Renal cortical epithelial cell (primary cell): Measurements from ENCODE around the gene HAUS7. TPM values are rescaled to one million over a fixed set of nuclear protein-coding genes. Genes with fewer than 3 reads are reported as not detected.
A peak's percentile ranks its signal among the peaks of the same experiment; 100 is the strongest.

Experiments used
- DNase-seq: peaks from one replicate; pipeline ENCODE4 v3.0.0-alpha.2; 2011; ENCODE audit warnings: low read depth
- total RNA-seq: library from RNA; depleted of rRNA; stranded (reverse); fragments of >200 nt; gene quantifications from 2 replicates; pipeline ENCODE4 v1.2.3, GENCODE V29; 2014

The HAUS7 gene
- total RNA-seq, 1 donor from 2014 or later, result 6.5 TPM

DNA sequence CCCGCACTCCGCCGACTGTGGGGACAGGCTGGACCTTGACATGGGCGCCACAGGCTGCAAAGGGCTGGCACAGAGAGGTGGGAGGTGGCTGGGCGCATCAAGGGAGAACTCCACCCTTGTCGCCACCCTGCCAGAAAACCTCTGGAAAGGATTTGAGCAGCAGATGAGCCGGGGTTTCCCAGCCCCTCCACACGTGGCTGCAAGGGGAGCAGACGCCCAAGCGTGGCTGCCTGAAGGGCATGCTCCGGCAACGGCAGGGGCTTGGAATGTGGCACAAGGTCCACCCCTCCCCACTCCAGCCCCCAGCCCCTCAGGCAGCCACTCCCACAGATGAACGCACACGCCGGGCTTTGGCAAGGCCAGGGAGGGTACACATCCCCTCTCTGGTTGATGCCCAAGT is 29.0 kb upstream of the HAUS7 start:
- DNase-seq, result no peak

DNA sequence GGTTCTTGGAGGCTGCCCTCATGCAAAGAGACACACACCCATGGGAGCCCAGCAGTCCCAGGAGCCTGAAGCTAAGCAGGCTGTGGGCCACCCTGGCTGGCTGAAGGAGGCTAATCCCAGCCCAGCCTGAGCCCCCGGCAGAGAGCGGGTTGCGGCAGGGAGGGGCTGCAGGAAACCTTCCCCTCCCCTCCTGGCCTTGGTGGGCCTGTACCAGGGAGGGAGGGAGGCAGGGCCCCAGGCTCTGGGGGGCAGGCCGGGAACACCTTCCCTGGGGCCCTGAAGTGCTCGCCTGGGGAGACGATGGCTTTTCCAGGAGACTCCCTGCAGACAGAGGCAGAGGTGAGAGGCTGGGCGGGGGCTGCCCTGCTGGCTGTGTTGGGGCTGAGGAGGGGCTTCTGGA is 28.1 kb upstream of the HAUS7 start:
- DNase-seq, result no peak

DNA sequence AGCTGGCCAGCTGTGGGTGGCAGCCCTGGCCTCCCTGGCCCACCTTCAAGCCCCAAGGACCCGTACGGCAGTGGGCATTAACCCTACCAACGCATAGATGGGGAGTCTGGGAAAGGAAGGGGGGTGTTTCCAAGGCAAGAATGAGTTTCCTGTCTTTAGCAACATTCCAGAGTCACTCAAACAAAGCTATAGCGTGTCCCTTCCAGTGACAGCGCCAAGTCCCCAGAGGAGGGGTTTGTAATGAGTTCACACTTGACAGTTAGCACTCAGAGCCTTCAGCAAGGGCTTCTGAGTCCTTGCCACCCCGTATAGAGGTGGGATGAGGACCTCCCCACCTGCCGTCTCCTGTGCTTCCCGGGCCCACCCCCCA is 26.2 kb upstream of the HAUS7 start:
- DNase-seq, result no peak

DNA sequence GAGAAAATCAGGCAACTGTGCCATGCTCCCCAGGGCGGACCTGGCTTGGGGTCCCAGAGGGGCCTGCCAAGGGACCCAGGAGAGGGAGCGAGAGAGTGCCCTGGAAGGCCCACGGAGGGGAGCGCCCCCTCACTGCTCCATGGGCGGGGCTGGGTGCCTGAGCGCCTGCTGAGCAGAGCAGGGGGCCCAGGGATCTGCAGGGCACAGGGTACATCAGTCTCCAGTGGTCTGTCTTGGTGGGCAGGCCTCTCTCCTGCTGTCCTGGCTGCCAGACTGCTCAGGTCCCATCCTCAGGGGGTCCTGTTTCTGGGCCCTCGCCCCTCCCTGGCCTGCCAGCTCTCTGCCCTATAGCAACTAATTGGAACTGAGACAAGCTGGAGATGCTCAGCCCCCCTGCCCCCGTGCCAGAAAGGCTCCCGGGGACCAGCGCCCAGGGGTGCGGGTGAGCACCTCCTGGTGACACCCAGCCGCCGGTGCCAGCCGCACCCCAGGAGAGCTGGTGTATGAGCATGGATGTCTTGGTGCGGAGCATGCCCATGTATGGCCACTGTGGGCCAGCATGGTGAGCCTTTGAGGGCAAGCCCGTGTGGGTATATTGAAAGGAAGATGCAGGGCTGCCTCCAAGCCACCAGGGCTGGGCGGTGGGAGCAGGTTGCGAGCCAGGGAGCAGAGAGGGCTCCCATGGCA is 25.7 kb upstream of the HAUS7 start:
- no peak for DNase-seq

DNA sequence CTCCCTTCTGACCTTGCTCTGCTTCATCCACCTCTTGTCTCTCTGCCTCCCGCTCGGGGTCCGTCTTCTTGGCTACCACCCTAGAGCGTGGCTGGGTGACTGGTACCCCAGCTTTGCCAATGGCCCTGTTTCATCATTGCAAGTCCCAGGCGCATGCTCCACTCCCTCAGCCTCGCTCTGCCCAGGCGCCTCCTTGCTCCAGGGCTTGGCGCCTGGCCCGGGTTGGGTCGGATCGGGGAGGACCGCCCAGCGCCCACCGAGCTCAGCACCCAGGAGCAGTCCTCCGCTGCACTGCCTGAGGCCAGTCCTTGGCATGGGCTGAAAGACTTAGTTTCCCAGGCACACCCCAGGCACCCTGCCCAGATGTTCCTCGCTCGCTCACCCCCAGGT is 25.0 kb upstream of the HAUS7 start:
- DNase-seq, result no peak

DNA sequence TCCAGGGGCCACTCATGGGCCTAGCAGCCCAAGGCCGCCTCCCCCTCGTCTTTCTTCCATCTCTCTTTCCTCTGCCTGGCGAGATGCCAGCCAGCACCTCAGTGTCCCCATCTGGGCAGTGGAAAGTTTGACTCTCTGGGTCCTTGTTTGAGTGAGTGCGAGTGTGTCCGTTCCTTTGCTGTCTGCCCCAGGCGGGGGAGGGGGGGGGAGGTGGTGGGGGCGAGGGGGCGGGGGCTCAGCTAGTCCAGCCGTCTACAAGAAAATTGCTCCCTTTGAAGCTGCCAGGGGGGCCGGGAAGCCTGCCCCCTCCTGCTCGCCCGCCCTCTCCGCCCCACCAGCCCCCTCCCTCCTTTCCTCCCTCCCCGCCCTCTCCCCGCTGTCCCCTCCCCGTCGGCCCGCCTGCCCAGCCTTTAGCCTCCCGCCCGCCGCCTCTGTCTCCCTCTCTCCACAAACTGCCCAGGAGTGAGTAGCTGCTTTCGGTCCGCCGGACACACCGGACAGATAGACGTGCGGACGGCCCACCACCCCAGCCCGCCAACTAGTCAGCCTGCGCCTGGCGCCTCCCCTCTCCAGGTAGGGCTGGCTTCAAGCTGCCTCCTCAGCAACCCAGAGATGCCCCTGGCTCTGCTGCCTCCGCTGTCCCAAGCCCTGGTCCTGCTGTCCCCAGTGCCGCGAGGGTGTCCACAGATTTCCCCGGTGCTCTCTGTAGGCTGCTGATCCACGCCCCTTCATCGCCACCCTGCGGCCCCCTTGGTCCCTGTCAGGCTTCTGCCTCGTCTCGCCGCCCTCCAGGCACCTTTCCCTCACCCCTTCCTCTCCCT is 24.4 kb upstream of the HAUS7 start, which contains the start of gene BGN:
BGN (plus strand) TSS at position 440 of the 821 bp plus-strand sequence. CDS start 9,652 bp downstream, outside the sequence.
- DNase-seq, result no peak

DNA sequence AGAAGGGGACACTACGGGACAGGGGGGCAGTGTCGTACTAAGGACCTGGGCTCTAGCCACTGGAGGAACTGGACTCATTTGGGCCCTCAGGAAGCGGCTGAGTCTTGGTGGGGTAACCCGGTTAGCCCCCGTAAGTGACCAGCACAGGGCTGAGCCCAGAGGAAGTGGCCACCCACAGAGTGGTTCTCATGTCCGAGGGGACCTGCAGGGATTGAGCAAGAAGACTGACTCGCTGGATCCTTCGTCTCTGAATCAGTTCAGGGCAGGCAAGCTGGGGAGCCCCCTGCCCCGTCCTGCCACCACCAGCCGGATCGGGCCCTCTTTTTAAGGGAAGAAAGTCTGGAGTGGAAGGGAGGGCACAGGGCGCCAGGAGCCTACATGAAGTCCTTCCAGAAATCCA is 23.7 kb upstream of the HAUS7 start:
- DNase-seq, result no peak

DNA sequence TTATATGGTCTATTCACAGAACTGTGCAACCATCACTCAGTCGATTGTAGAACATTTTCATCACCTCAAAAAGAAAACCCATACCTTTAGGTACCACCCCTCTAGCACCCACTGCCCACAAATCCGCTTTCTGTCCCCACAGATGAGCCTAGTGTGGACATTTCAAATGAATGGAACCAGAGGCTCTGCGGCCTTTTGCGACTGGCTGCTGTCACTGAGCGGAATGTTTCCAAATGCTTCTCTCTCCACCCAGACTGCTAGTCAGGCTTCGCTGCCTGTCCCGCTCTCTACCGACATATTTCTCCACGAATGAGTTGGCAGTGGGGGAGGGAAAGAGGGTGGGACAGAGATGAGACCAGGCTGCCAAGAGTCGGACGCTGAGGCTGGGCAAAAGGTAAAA is 22.7 kb upstream of the HAUS7 start:
- DNase-seq, result no peak

DNA sequence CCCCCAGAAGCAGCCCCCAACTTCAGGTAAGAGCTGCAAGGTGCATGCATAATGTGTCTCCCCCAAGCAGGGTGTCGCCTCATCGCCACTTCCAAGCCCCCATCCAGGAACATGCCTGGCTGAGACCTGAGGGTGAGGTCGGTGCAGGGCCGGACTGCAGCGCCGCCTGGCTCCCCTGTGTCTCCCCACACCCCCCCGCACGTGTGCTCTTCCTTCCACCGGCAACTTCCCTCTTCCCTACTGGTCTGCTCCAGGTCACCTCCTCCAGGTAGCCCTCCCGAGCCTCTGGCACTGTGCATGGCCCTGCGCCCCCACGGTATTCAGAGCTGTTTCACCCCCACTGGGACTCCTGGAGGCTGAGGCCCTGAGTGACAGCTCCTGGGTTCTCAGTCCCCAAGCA is 22.2 kb upstream of the HAUS7 start:
- no peak for DNase-seq

DNA sequence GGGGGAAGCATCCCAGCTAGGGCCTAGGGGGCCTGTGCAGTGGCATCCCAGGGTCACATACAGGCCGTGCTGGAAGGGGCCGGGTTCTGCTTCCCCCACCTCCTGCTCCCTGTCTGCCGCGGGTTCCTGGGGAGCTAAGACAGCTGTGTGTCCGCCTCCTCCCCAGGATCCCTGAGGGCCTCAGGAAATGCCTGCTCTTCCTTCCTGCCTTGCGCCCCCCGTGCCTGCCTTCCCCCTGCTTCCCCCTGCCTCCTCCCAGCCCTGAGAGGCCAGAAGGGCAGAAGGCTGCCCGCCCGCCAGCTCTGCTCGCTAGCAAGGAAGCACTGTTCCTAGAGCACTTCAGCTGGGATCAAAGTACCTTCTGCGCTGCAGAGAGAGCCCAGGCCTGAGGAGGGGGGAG is 21.5 kb upstream of the HAUS7 start:
- DNase-seq, result no peak

DNA sequence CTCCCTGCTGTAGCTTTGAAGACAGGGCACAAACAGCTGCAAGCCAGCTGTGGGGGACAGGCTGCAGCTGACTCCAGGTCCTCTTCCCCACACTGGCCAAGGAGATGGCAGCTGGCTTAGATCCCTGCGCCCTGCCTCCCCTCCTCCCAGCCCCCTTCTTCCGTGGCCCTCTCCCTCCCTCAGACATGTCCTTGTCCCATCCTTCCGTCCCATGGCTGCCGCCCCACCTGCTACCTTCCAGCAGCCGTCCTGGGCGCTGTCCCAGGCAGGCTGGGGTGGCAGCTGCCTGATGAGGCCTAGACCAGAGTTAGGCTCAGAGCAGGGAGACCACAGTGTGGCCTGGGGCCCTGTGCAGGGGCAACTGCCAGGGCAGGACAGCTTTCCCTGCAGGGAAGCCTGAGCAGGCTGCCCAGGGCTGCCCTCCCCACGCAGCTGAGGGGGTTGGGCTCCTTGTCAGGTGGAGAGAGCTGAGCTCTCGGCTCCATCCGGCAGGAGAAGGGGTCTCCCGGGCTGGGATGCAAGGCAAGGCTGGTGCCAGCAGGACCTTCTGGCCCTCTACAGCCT is 21.1 kb upstream of the HAUS7 start:
- DNase-seq, result no peak

DNA sequence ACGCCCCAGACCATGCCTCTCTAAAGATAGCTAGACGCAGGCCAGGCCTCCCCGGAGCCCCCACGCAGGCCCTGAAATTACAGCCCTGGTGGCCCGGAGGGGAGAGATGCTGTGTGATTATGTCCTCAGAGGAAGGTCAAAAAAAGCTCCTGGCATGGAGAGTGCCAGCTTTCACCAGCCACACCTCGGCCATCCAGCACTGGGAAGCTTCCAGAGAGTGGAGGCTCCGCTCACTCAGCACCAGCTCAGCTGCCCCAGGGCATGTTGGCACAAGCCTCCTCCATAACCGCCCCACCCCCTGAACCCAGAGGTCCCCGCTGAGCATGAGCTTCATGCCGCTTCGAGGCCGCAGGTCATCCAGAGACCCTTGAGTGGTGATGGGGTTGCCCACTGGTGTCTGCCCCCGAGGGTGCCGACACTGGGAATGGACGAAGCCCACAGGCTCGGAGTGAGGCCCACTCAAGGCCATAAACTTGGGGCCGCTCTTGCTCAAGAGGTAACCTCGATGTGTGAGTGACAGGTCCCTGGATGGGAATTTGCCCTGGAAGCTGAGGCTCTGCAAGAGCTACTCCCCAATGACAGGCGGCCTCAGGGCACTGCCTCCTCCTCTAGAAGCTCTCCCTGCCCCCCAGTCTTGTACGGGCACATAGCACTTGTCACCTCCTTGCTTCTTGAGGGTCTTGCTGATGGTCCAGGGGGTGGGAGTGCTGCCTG is 20.0 kb upstream of the HAUS7 start:
- no peak for DNase-seq

DNA sequence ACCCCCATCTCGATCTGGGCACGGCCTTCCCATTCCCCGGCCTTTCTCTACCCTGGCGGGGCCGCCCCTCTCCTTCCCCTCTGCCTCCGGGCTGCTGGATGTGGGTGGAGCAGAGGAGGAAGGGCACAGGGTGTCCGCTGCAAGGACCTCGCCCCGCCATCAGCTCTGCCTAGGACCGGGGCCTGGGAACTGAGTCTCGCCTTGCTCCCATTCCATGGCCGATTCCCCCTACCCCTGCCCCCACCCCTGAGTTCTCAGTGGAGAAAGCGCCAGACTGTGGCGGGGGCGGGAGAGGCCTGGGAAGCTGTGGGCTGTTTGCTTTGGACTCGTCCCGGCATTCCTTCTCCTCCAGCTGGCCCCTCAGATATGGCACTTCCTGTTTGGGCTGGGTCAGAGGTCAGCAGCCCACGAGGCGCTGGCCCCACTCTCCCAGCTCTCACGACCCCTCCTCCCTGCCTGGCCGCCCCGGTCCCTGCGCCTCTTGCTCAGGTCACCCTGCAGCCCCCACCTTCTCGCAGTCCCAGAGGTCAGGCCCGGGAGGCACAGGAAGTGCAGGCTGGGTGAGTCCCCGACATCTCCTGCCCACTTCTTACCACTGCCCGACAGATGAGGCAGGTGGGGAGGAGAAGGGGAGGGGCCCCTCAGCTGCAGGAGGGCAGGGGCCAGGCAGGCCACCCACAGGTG is 18.0 kb upstream of the HAUS7 start:
- peak; percentile 15 for DNase-seq

DNA sequence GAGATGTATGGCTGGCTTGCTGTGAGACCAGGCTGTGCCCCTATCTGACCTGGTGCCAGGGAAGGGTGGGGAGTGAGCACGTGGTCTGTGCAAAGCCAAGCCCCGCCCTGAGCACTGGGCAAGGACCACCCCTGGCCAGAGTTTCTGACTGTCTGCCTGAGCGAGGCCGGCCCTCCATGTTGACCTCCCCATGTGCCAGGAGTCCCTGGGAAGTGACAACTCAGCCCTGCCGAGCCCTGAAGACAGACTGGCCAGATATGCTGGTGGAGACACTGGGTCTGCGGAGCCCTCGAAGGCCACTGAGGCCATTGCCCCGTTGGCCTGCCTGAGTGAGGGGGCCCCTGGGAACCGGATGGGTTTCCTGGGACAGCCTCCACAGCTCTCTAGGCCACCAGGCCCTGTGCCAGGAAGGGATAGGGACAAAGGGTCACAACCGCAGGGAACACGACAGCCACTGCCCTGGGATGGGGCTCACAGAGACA is 17.3 kb upstream of the HAUS7 start:
- no peak for DNase-seq

DNA sequence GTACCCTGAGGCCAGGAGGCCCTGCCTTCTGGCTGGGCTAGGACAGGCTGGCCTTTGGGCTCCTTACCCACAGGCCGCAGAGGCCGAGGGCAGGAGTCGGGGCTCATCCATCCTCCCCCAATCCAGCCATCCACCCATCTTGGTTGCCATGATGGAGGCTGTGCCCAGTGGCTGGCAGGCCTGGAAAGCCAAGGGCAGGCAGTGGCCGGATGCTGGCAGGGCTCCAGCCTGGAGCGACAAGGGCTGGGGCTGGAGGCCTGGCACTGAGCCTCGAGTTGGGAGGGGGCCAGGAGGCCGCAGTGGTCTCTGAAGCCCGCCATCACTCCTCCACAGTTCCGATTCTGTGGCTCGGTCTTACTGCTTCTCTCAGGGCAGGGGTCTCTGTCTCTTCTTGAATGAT is 15.8 kb upstream of the HAUS7 start:
- no peak for DNase-seq

DNA sequence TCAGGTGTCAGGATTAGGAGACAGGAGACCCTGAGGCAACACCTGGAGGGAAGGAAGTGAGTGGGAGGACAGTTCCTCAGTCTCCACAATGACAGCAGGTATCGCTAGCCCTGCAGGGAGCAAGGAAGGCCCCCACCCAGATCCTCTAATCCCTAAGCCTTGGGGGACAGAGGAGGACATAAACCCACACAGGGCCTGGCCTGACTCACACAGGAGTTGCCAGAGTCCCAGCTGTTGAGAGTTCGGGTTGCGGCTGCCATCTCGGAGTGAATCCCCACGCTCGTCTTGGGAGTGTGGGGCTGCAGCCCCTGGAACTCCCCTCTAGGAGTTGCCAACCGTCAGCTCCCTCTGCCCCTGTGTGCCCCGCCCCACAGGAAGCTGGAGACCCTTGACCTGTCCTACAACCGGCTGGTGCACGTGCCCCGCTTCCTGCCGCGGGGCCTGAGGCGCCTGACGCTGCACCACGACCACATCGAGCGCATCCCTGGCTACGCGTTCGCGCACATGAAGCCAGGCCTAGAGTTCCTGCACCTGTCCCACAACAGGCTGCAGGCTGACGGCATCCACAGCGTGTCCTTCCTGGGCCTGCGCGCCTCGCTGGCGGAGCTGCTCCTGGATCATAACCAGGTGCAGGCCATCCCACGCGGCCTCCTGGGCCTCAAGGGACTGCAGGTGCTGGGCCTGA is 15.2 kb upstream of the HAUS7 start:
- no peak for DNase-seq

DNA sequence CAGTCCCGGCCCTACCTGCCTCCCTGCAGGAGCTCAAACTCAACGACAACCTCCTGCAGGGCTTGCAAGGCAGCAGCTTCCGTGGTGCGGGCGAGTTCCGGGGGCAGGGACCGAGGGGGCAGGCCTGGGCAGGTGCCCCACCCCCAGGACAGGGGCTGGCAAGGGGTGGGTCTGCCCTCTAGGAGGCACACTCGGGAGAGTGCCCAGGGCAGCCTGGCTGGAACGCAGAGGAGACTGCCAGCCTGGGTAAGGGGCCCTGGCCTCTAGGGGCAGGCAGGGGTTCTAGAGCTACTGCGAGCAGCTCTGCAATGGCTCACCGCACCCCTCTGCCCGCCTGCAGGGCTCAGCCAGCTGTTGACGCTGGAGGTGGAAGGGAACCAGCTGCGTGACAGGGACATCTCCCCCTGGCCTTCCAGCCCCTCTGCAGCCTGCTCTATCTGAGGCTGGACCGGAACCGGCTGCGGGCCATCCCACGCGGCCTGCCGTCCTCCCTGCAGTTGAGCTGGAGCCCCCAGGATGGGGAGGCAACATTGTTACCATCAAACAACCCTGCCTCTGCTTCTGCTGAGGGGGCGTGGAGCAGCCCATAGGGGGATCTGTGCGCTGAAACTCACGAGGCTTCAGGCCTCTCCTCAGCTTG is 12.1 kb upstream of the HAUS7 start:
- no peak for DNase-seq

DNA sequence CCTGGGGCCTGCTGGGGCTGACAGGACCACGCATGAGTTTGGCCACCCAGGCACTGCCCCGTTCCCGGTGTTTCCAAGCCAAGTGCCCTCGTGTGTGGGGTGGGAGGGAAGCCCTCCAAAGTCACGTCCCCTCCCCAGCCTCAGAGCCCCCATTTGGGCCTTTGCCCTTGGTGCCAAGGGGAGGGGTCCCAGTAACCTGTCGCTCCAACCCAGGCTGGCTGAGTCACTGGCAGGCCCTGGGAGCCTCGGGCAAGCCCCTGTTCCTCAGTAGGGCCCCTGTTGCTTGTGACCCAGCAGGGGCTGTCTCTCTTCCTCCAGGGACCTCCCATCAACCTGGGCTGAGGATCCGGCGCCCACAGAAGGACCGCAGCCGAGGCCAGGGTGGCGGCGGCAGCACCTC is 10.7 kb upstream of the HAUS7 start:
- no peak for DNase-seq

DNA sequence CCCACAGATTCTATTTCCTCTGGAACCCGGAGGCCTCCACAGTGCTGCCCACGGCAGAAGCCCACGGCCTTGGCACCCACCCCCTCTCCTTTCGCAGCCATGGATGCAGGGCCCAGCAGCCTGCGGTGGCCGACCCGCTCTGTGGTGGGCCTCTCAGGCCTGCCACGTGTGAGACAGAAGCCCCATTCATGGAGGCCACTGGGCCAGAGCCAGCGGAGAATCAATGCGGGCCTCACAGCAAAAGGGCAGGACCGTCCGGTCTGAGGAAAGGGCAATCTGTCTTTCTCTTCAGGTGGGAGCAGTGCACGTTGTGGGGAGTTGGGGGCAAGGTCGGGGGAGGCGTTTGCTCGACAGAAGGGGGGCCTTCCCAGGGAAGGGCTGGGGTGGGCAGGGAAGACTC is 8.4 kb upstream of the HAUS7 start:
- DNase-seq, result no peak

DNA sequence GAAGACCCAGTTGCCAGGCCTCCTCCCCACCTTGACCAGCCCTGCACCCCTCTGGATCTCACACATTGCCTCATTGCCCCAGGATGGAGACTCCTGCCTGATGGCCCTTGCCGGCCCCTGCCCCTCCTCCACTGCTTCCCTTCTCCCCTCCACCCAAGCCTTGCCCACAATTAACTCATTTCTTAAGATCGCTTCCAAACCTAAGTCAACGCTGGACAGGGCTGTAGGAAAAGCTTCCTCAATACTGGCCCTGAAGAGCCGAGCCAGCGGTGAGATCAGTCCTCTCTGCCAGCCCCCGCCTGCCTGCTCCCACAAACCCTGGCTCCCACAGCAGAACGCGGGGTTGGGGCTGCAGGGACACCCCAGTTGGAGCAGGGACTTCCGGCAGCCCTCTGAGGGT is 7.5 kb upstream of the HAUS7 start:
- DNase-seq, result no peak

DNA sequence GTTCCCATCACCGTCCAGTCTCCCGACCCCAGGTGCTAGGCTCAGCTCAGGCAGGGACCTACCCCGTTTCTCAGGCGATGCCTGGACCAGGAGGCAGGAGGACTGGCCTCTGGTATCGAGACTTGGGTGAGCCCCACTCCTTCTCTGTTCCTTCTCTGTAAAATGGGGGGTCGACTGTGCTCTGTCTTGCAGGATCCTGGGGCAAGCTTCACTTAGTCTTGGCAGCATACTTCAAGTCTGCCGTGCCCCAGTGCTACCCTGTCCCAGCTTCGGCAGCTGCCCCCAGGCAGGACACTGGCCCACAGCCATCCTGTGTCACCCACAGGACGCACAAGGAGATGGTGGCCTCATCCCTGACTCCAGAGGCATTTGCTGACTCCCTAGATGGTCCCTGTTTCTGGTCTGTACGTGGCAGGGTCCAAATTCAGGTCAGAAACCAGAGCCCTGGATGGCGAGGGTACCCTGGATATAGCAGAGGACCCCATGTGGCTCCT is 7.0 kb upstream of the HAUS7 start:
- no peak for DNase-seq
